GM12875 (cell line): ENCODE results near the gene NCAPH2.

Experiments
- H3K4me3 ChIP-seq: one replicate; pipeline ENCODE4 v1.5.1; 2011; ENCODE audit warnings: low read depth, low read length, control low read depth
- CTCF ChIP-seq: IDR thresholded peaks from 2 replicates; pipeline ENCODE4 v1.5.1; 2011; ENCODE audit warnings: low read depth, mild to moderate bottlenecking, control low read depth, inconsistent platforms, low read length, moderate library complexity, borderline replicate concordance; ENCODE audit not compliant: insufficient read depth

Gene NCAPH2

DNA sequence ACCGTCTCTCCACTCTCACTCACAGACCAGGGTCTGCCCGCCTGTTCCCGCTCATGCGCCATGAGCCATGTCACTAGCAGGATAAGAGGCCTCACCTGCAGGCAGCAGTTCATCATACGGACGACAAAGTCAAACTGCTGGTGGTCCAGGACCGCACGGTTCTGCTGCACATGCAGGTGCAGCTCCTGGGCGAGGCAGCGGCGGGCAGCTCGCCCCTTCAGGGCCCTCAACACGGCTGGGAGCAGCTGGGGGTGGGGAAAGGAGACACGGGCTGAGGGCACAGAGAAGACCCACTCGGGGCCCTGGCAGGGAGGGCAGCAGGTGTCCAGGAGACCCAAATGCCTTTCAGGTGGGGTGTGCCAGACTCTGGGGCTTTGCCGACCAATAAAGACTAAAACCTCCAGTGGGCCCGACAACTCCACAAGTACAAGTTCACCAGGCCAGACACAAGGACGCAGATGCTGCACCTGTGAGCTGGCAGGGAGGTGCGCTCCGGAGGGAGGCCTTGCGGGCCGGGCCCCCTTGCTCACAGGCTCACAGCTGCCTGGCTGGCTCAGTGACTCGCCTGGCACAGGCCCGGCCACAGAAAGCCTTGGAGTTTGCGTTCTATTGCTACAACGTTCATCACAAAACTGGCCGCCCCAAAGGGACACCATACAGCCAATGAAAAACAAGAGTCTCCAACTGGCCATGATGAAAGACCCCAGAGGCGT is 44.7 kb upstream of the NCAPH2 start:
- TF ChIP-seq CTCF: no peak
- H3K4me3 ChIP-seq: no peak overlapping the region

GRCh38 chr22:50464451-50464850 is 43.6 kb upstream of the NCAPH2 start:
- TF ChIP-seq CTCF: no peak
- no peak overlapping the region for H3K4me3 ChIP-seq

DNA sequence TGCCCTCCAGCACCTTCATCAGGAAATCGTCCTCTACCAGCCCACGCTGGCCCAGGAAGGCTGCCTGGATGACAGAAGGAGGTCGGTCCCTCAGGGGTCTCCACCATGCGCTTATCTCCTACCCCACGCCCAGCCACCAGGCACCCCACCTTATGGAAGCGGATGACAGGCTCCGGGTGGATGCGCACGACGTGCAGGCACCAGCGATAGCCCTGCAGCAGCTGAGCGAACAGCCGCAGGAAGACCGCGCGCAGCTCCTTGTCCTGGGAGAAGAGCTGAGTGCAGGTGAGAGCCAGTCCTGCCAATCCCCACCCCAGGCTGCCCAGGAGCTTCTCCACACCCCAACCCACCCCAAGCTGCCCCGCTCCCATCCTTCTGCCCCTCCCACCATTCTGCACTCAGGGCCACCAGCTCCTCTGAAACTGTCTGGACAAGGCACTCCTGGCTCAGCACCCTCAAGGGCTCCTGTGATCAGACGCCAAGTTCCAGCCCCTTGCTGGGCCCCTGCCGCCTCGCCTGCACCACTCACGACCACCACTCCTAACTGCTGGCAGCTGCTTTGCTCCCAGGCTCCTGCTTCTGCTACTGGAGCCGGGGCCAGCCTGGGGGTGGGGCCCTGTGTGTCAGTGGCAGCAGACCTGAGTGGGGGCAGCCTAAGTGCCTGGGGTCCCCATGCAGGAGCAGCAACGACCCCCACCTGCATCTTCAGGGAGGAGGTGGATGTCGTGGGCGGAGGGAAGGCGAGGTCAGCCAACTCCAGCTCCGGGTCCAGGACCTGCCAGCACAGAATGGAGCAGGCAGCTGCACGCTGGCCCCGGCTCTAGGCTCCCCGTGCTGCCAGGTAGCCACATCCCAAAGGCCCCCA is 42.7 kb upstream of the NCAPH2 start:
- H3K4me3 ChIP-seq: no peak overlapping the region
- no peak for TF ChIP-seq CTCF

- no peak overlapping the region for H3K4me3 ChIP-seq
- TF ChIP-seq CTCF: no peak
These were observed 40.7 kb upstream of the NCAPH2 start for GRCh38 chr22:50467341-50467740.

DNA sequence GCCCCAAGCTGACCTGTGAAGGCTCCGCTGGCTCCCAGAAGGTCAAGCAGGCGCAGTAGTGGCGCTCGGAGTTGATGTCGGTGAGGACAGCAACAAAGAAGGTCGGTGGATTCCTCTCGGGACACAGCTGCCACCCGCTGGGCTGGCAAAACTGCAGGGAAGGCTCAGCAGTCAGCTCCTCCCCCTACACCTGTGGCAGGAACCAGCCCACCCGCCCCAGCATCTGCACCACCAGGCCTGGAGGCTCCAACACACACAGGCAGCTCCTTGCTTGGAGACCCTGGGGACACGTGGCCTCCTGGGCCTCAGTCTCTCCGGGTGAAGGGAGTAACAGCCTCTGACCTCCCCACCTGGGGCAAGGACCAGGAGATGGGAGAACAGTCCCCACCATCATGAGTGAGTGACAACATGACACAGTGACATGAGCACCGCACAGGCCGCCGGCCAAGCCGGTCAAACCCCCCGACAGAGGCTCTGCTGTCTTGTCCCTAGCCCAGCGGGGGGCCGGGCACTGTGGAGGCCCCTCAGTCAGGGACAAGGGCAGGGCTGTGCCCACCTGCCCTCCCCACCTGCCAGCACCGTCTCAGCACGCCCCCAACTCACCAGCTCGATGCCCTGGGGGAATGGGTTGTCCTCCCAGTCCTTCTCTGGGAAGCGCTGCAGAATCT is 40.1 kb upstream of the NCAPH2 start:
- H3K4me3 ChIP-seq: no peak overlapping the region

DNA sequence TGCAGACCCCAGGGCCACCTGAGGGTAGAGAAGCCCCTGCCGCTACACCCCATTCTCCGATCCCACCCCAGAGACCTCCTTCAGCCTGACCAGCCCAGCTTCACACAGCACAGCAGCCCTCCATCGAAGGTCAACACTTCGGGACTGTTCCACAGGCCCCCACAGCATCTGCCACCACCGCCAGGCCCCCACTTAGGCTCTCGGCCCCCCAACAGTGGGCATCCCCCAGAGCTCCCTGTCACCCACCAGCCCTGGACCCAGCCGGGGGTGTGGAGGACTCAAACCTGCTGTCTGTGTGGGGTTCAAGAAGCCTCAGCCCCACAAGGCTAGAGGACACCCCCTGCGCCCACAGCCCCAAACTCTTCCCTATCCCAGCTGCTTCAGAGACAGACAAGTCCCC is 39.4 kb upstream of the NCAPH2 start:
- peak overlapping the region; percentile 21 for H3K4me3 ChIP-seq
- TF ChIP-seq CTCF: no peak

More for the DNA sequence above, 40.1 kb upstream of the NCAPH2 start:
- TF ChIP-seq CTCF: no peak
